ENCODE data around the gene PYCR2.
"Not testable (repeated sequence)": the region's sequence is repeated elsewhere in the genome, so short reads cannot be mapped to it uniquely, and the experiment has no call there.

The PYCR2 gene

GRCh38 chr1:225923692-225924555 is at the start of gene PYCR2:
Gene PYCR2 (minus strand): TSS chr1:225924250. CDS start chr1:225924110, 140 bp downstream.
- in situ Hi-C loops (cut with MboI; ENCODE audit: low sequenced_read_pairs) = no loop called here

- in situ Hi-C loops (cut with MboI; ENCODE audit: low sequenced_read_pairs) = no loop called here
Observed at GRCh38 chr1:225973158-225973557, 49.1 kb upstream of the PYCR2 start.

GRCh38 chr1:225972344-225973152 is 48.5 kb upstream of the PYCR2 start:
- in situ Hi-C loops (cut with MboI; ENCODE audit: low sequenced_read_pairs) = no loop called here

GRCh38 chr1:225970592-225971157 is 46.6 kb upstream of the PYCR2 start:
- in situ Hi-C loops (cut with MboI; ENCODE audit: low sequenced_read_pairs) = not testable (repeated sequence)

- in situ Hi-C loops (cut with MboI; ENCODE audit: low sequenced_read_pairs) = not testable (repeated sequence)
Observed at GRCh38 chr1:225969751-225970150, 45.7 kb upstream of the PYCR2 start.

- in situ Hi-C loops (cut with MboI; ENCODE audit: low sequenced_read_pairs) = no loop called here
Observed at GRCh38 chr1:225965231-225965630, 41.2 kb upstream of the PYCR2 start.

GRCh38 chr1:225963735-225964530 is 39.9 kb upstream of the PYCR2 start:
- in situ Hi-C loops (cut with MboI; ENCODE audit: low sequenced_read_pairs) = no loop called here

- in situ Hi-C loops (cut with MboI; ENCODE audit: low sequenced_read_pairs) = no loop called here
Observed at GRCh38 chr1:225962440-225962975, 38.5 kb upstream of the PYCR2 start.

GRCh38 chr1:225961659-225962439 is 37.8 kb upstream of the PYCR2 start:
- in situ Hi-C loops (cut with MboI; ENCODE audit: low sequenced_read_pairs) = no loop called here

GRCh38 chr1:225958041-225958440 is 34.0 kb upstream of the PYCR2 start:
- in situ Hi-C loops (cut with MboI; ENCODE audit: low sequenced_read_pairs) = no loop called here

GRCh38 chr1:225954753-225955152 is 30.7 kb upstream of the PYCR2 start:
- in situ Hi-C loops (cut with MboI; ENCODE audit: low sequenced_read_pairs) = no loop called here

- in situ Hi-C loops (cut with MboI; ENCODE audit: low sequenced_read_pairs) = no loop called here
Observed at GRCh38 chr1:225953315-225953714, 29.3 kb upstream of the PYCR2 start.

GRCh38 chr1:225950905-225951497 is 27.0 kb upstream of the PYCR2 start:
- in situ Hi-C loops (cut with MboI; ENCODE audit: low sequenced_read_pairs) = no loop called here

- in situ Hi-C loops (cut with MboI; ENCODE audit: low sequenced_read_pairs) = no loop called here
Observed at GRCh38 chr1:225949041-225949440, 25.0 kb upstream of the PYCR2 start.

- in situ Hi-C loops (cut with MboI; ENCODE audit: low sequenced_read_pairs) = no loop called here
Observed at GRCh38 chr1:225946803-225947202, 22.8 kb upstream of the PYCR2 start.

GRCh38 chr1:225946082-225946620 is 22.1 kb upstream of the PYCR2 start:
- in situ Hi-C loops (cut with MboI; ENCODE audit: low sequenced_read_pairs) = no loop called here

- in situ Hi-C loops (cut with MboI; ENCODE audit: low sequenced_read_pairs) = no loop called here
Observed at GRCh38 chr1:225945564-225945963, 21.5 kb upstream of the PYCR2 start.

- in situ Hi-C loops (cut with MboI; ENCODE audit: low sequenced_read_pairs) = no loop called here
Observed at GRCh38 chr1:225944951-225945350, 20.9 kb upstream of the PYCR2 start.

- in situ Hi-C loops (cut with MboI; ENCODE audit: low sequenced_read_pairs) = no loop called here
Observed at GRCh38 chr1:225944387-225944786, 20.3 kb upstream of the PYCR2 start.

Data from HL-60/S4 (cell line).